Jurkat, Clone E6-1 (cell line): ENCODE measurements around the gene GPR6.

Source experiments
- DNase-seq: peaks from one replicate; pipeline ENCODE4 v3.0.0-alpha.2; 2011; ENCODE audit warnings: low read depth, low spot score
- H3K4me3 ChIP-seq: 2 replicates; pipeline ENCODE4 v1.5.1; 2011; ENCODE audit warnings: mild to moderate bottlenecking, low read length, control low read depth, moderate library complexity

GPR6 gene

GRCh38 chr6:109991201-109992101 lies 13.3 kb downstream of the GPR6 start:
- no peak overlapping the region for H3K4me3 ChIP-seq
- DNase-seq = no peak

- H3K4me3 ChIP-seq = no peak overlapping the region
- DNase-seq = no peak
Observed at GRCh38 chr6:109998159-109998785, 20.2 kb downstream of the GPR6 start.

GRCh38 chr6:109999740-110000139 lies 21.6 kb downstream of the GPR6 start:
- H3K4me3 ChIP-seq = no peak overlapping the region
- DNase-seq = no peak

GRCh38 chr6:110002676-110003075 lies 24.6 kb downstream of the GPR6 start:
- no peak for DNase-seq

GRCh38 chr6:110013386-110013785 lies 35.3 kb downstream of the GPR6 start:
- no peak for DNase-seq
- H3K4me3 ChIP-seq = no peak overlapping the region

More at GRCh38 chr6:110002676-110003075, 24.6 kb downstream of the GPR6 start:
- H3K4me3 ChIP-seq = no peak overlapping the region

- no peak for DNase-seq
- H3K4me3 ChIP-seq = no peak overlapping the region
Observed at GRCh38 chr6:110015206-110015605, 37.1 kb downstream of the GPR6 start.

GRCh38 chr6:110017306-110017705 lies 39.2 kb downstream of the GPR6 start:
- DNase-seq = no peak

GRCh38 chr6:110017946-110018345 lies 39.8 kb downstream of the GPR6 start:
- H3K4me3 ChIP-seq = no peak overlapping the region
- DNase-seq = no peak

More at GRCh38 chr6:110017306-110017705, 39.2 kb downstream of the GPR6 start:
- no peak overlapping the region for H3K4me3 ChIP-seq

- no peak overlapping the region for H3K4me3 ChIP-seq
- no peak for DNase-seq
Observed at GRCh38 chr6:110018486-110018885, 40.4 kb downstream of the GPR6 start.

GRCh38 chr6:110020888-110021287 lies 42.8 kb downstream of the GPR6 start:
- no peak overlapping the region for H3K4me3 ChIP-seq
- DNase-seq = peak; percentile 67

- no peak overlapping the region for H3K4me3 ChIP-seq
- no peak for DNase-seq
Observed at GRCh38 chr6:110029144-110029543, 51.0 kb downstream of the GPR6 start.
